GM19324 (cell line): Measurements from ENCODE around the gene ELP4.
"Not testable (repeated sequence)": the region's sequence is repeated elsewhere in the genome, so short reads cannot be mapped to it uniquely, and the experiment has no call there.

Experiments used
- ATAC-seq: cut with Tn5 transposase; IDR thresholded peaks from one replicate; pipeline ENCODE4 v1.9.1; 2021; ENCODE audit warnings: mild to moderate bottlenecking, moderate library complexity; ENCODE audit not compliant: unreplicated experiment, low FRiP score

The ELP4 gene

GRCh38 chr11:31535479-31535878, 25.9 kb downstream of the ELP4 start:
- ATAC-seq = no peak

DNA sequence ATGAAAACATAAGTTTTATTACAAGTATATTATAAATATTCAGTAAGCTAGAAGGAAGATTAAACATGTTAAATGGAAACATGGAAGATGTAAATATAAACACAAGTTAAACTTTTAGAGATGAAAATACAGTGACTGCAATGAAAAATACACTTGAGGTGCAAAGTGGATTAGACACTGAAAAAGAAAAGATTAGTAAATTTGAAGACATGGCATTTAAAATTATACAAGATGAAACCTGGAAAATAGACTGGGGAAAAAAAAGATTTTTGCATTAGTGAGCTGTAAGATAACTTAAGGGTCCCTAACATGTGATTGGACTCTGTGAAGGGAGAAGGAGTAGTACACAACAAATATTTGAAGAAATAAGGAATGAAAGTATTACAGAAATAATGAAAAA, 33.3 kb downstream of the ELP4 start:
- no peak for ATAC-seq

DNA sequence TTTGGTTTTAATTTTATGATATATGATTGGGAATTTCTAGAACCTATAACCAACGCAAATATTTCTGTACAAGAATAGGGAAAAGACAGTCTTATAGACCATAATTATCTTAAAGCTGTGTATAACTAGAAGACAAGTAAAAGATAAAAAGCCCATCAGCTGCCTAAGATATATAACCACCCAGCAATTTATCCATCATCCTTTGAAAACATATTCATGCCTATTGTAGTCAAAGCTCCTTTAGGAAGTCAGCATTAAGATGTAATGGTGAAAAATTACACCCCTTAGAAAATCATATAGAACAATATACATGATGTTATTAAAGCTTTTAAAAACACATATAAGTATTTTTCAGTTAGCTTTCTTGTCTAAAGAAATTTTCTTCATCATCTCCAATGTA, 46.4 kb downstream of the ELP4 start:
- ATAC-seq = no peak

GRCh38 chr11:31558001-31558400, 48.4 kb downstream of the ELP4 start:
- no peak for ATAC-seq

DNA sequence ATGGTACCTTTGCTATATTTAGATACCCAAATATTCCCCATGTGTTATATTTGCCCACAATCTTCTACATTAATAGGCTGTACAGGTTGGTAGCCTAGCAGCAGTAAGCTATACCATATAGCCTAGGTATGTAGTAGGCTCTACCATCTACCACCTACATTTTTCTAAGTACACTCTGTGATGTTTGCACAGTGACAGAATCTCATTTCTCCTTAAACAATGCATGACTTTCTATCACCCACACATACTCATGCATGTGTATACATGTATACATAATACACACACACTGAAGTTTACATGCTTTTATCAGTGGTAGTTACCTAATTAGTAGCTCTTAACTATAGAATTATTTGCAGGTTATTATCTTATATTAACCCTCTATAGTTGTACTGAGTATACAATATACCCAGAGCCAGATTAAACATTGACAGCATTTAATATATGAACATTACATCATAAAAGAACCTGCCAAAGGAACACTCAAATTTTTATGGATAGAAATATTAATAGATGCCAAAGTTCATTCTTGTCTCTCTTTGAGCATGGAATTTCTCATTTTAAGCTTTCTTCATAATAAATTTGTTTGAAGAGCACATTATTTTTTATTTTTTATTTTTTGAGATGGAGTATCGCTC, 51.4 kb downstream of the ELP4 start:
- no peak for ATAC-seq

DNA sequence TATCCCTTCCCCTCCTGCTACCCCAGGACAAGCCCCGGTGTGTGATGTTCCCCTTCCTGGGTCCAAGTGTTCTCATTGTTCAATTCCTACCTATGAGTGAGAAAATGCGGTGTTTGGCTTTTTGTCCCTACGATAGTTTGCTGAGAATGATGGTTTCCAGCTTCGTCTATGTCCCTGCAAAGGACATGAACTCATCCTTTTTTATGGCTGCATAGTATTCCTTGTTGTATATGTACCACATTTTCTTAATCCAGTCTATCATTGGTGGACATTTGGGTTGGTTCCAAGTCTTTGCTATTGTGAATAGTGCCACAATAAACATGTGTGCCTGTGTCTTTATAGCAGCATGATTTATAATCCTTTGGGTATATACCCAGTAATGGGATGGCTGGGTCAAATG, 55.0 kb downstream of the ELP4 start:
- not testable (repeated sequence) for ATAC-seq

- ATAC-seq = not testable (repeated sequence)
These were observed 64.6 kb downstream of the ELP4 start for GRCh38 chr11:31574133-31574532.

DNA sequence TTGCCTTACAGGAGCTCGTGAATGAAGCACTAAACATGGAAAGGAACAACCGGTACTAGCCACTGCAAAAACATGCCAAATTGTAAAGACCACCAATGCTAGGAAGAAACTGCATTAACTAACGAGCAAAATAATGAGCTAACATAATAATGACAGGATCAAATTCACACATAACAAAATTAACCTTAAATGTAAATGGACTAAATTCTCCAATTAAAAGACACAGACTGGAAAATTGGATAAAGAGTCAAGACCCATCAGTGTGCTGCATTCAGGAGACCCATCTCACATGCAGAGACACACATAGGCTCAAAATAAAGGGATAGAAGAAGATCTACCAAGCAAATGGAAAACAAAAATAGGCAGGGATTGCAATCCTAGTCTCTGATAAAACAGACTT, 66.2 kb downstream of the ELP4 start:
- ATAC-seq = not testable (repeated sequence)

GRCh38 chr11:31579412-31579811, 69.8 kb downstream of the ELP4 start:
- not testable (repeated sequence) for ATAC-seq

- no peak for ATAC-seq
These were observed 73.1 kb downstream of the ELP4 start for GRCh38 chr11:31582697-31583096.

GRCh38 chr11:31598454-31598853, 88.9 kb downstream of the ELP4 start:
- no peak for ATAC-seq

GRCh38 chr11:31601635-31602282, 92.2 kb downstream of the ELP4 start:
- ATAC-seq = no peak

GRCh38 chr11:31606893-31607292, 97.3 kb downstream of the ELP4 start:
- ATAC-seq = no peak

DNA sequence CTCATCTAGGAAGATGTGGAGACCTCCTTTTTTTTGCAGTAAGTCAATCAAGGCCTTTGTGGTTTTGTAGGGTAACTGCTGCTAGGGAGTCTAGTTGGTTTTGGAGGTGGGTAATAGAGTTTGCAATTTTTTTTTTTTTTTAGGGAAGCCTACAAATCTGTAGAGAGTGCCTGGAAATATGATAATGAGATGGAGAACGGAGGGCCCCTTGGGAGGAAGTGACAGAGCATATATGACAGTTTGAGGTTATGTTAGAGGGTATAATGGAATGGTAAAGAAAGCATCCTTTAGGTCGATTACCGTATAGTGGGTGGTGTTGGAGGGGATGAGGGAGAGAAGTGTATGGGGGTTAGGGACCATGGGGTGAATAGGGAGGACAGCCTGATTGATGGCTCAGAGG, 98.3 kb downstream of the ELP4 start:
- ATAC-seq = no peak

DNA sequence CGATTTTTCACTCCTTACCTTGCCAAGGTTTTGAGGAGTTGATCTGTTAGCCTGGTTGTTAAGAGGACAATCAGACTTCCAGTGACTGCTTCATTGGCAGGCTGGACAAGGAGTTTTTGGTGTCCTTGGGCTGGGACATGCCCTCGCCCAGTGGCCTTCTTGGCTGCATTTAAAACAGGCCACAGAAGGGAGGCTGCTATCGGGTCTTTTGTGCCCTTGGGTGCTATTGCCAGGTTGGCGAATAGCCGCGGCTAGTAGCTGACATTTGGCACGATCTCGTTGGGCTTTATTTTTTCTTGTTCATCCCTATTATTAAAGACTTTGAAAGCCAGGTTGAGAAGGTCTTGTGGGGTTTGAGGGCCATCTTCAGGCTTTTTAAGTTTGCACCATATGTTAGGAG, 99.4 kb downstream of the ELP4 start:
- ATAC-seq = no peak

DNA sequence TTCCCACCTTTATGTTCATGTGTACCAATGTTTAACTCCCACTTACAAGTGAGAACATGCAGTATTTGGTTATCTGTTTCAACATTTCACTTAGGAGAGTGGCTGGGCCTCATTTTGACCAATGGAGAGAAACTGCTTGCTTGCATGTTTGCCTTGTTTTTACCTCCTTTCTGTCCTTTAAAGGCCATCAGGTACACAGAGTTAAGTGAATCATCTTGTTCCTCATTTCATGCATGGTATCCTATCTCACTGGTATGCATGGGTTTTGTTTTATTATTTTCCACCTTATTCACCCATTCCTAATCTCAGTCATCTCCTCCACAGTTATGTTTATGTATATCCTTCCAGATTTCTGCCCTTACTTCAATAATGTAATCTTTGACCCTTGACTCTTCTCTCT, 101.0 kb downstream of the ELP4 start:
- ATAC-seq = no peak

GRCh38 chr11:31617246-31617645, 107.7 kb downstream of the ELP4 start:
- ATAC-seq = no peak

DNA sequence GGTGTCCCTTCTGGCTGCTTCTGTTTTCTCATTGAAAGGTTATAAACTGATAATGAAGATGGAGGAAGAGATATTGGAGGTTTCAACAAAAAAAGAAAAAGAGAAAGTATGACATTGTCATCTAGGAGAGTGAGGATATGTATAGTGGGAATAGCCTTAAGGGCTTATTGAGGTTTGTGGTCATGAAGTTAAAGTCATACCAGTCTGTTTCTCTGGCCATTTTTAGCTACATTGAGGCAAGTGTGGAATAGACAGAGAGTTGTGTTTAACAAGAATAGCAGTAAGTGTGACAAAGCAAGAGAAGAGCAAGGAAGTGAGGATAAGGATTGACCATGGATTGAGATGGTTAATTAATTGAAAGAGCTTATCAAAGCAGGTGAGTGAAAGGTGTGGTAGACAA, 110.4 kb downstream of the ELP4 start:
- ATAC-seq = no peak

DNA sequence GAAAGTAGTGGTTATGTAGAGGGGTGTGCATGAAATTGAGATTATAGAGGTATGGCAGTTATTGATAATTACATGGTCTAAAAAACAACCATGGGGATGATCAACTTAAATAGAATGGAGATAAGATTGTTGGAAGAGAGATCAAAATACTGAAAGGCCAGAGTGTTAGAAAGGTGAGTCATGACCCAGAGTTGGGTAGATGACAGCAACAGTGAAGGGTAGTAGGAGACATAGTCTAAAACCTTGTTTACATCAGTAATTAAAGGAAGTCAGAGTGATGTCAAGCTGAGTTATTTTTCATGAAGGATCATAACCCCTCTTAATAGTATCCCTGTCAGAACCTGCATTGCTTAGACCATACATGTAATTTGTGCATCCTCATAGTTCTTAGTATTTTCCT, 110.9 kb downstream of the ELP4 start:
- ATAC-seq = no peak

DNA sequence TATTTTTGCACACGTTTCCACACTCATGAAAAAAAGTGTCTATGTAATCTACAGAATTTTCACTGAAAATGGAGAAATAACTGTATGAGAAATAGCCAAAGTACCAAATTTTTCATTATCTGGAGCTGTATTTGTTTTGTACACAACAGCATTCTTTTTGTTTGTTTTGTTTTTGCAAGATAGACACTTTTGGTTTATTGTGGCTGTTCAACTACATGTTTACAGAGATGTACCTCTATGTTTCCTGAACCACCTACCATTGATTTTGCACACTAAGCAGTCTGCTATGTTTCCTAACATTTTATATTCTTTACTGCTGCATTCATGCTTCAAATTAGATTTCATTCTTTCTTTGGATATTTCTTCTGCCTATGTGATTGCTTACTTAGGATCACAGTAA, 116.3 kb downstream of the ELP4 start:
- ATAC-seq = no peak

GRCh38 chr11:31628111-31628510, 118.5 kb downstream of the ELP4 start:
- no peak for ATAC-seq

DNA sequence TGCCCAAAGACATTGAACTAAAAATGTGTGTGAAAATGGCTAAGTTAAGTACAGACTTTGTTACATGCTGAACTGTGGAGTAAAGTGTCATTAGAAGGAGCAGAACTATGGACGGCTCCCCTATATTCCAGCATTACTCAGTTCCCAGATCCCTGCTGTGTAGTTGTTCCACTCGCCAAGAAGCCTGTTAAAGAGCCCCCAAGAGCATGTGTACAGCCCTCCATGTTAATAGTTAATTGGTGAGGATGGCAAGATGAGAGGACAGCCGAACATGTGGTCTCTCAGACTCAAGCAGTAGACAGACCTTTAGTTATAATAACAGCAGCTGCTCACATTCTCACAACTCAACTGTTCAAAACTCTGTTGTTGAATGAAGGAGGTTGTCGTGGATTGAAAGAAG, 127.4 kb downstream of the ELP4 start:
- ATAC-seq = no peak

DNA sequence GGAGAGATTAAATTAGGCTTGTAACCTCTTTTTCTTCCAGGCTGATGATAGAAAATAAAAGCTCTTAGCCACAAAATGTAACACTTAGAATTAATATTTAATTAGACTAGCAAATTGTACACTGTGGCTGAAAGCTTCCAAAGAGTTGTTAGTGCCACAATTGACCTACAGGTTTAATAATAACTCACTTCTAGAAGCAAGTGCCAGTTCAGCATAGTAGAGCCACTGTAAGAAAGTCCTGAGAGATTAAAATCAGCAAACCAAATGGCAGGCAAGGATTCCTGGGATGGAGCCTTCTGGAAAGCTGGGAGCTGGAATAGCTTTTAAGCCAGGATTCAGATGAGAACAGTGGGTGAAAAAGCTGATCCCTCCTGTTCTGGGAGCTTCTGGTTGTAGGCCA, 131.0 kb downstream of the ELP4 start:
- no peak for ATAC-seq
